B cell (primary cell): ENCODE data around the gene ZNF524. TPM values are rescaled to one million over a fixed set of nuclear protein-coding genes. Genes with fewer than 3 reads are reported as not detected.
A peak's percentile ranks its signal among the peaks of the same experiment; 100 is the strongest.

Experiments
- ATAC-seq: fragments of 200-7000 bp; cut with Tn5 transposase; one replicate; pipeline ENCODE4 v1.10.0; 2021; ENCODE audit warnings: low read depth, mild to moderate bottlenecking, moderate number of reproducible peaks, moderate library complexity
- CTCF ChIA-PET: fragments of 350-600 bp; sonication (Branson Sonifier 250); formaldehyde crosslinking; loops from one replicate; lab custom pipeline; 2021; ENCODE audit warnings: antibody characterized with exemption, inconsistent platforms; lab: Charles Lee
- POLR2A ChIA-PET: fragments of 350-600 bp; sonication (Branson Sonifier 250); formaldehyde crosslinking; loops from one replicate; lab custom pipeline; 2021; ENCODE audit warnings: antibody characterized with exemption; lab: Charles Lee
- DNase-seq: peaks from one replicate; pipeline ENCODE4 v3.0.0; 2013
- H2AFZ ChIP-seq: 2 replicates; pipeline ENCODE4 v1.6.1; 2012; ENCODE audit warnings: mild to moderate bottlenecking, low read depth, low read length; ENCODE audit not compliant: insufficient read depth, poor library complexity, severe bottlenecking
- H3K27ac ChIP-seq, 2 donors: 1 replicate in 1 of 2; 2 replicates in 1 of 2; pipeline ENCODE4 v1.5.1; 2012 to 2013; ENCODE audit warnings: low read length in 2 of 2, mild to moderate bottlenecking in 2 of 2, moderate library complexity in 1 of 2
- H3K27me3 ChIP-seq, 4 experiments: fragments of 200-600 bp in 1 of 4; sonication (generic) in 1 of 4; replicated peaks in 1 of 4; 1 replicate in 2 of 4; 2 replicates in 2 of 4; pipeline versions ENCODE4 v1.6.1 to v1.7.0; 2013 to 2016; ENCODE audit warnings: low read length in 3 of 4, mild to moderate bottlenecking in 2 of 4, mixed read lengths in 1 of 4, moderate library complexity in 1 of 4; ENCODE audit not compliant: insufficient read depth in 4 of 4, control insufficient read depth in 3 of 4; ENCODE audit errors: control extremely low read depth in 1 of 4
- H3K36me3 ChIP-seq, 2 experiments: replicated peaks in 1 of 2; 1 replicate in 1 of 2; 2 replicates in 1 of 2; pipeline versions ENCODE4 v1.6.1 to v1.7.1; 2013; ENCODE audit warnings: low read length in 1 of 2; ENCODE audit not compliant: insufficient read depth in 2 of 2, control insufficient read depth in 1 of 2; ENCODE audit errors: control extremely low read depth in 1 of 2, extremely low read depth in 1 of 2
- H3K4me1 ChIP-seq, 2 donors: fragments of 200-600 bp in 1 of 2; sonication (generic) in 1 of 2; 1 replicate in 1 of 2; 2 replicates in 1 of 2; pipeline versions ENCODE4 v1.5.1 to v1.6.1; 2013 to 2017; ENCODE audit warnings: low read length in 2 of 2; ENCODE audit not compliant: control insufficient read depth in 2 of 2, insufficient read depth in 2 of 2
- H3K4me2 ChIP-seq: replicated peaks from 2 replicates; pipeline ENCODE3; 2012; ENCODE audit warnings: mild to moderate bottlenecking, low read depth, low read length; ENCODE audit not compliant: poor library complexity, severe bottlenecking
- H3K4me3 ChIP-seq, 5 experiments: fragments of 200-600 bp in 1 of 5; sonication (generic) in 1 of 5; 1 replicate in 3 of 5; 2 replicates in 2 of 5; pipeline versions ENCODE4 v1.5.1 to v1.7.0; 2011 to 2016; ENCODE audit warnings: low read length in 4 of 5, mild to moderate bottlenecking in 4 of 5, low read depth in 2 of 5, control low read depth in 1 of 5, moderate library complexity in 1 of 5; ENCODE audit not compliant: insufficient read depth in 1 of 5; ENCODE audit errors: control extremely low read depth in 1 of 5, extremely low read depth in 1 of 5
- H3K79me2 ChIP-seq: fragments of 200-600 bp; sonication (generic); one replicate; pipeline ENCODE4 v1.6.0; 2016; ENCODE audit warnings: low read length; ENCODE audit not compliant: control insufficient read depth, insufficient read depth
- H3K9ac ChIP-seq: fragments of 200-600 bp; sonication (generic); 2 replicates; pipeline ENCODE4 v1.6.1; 2017; ENCODE audit warnings: mild to moderate bottlenecking, low read length, moderate library complexity
- H3K9me3 ChIP-seq, 3 donors: one replicate each; pipeline versions ENCODE4 v1.6.1 to v1.7.1; 2013; ENCODE audit warnings: low read length in 2 of 3; ENCODE audit not compliant: control insufficient read depth in 2 of 3, insufficient read depth in 1 of 3; ENCODE audit errors: control extremely low read depth in 1 of 3
- H4K20me1 ChIP-seq: 2 replicates; pipeline ENCODE4 v1.6.0; 2012; ENCODE audit warnings: mild to moderate bottlenecking, low read length; ENCODE audit not compliant: insufficient read depth, control insufficient read depth, poor library complexity, severe bottlenecking
- H3K27ac Mint-ChIP-seq: one replicate; pipeline ENCODE4 v1.8.0; 2021; ENCODE audit warnings: mixed read lengths
- H3K27me3 Mint-ChIP-seq: one replicate; pipeline ENCODE4 v1.8.0; 2021; ENCODE audit warnings: mixed read lengths
- H3K4me1 Mint-ChIP-seq: one replicate; pipeline ENCODE4 v1.8.0; 2021; ENCODE audit warnings: mixed read lengths
- H3K4me3 Mint-ChIP-seq: one replicate; pipeline ENCODE4 v1.8.0; 2021; ENCODE audit warnings: mixed read lengths
- H3K9me3 Mint-ChIP-seq: one replicate; pipeline ENCODE4 v1.8.0; 2022; ENCODE audit warnings: mixed read lengths; ENCODE audit not compliant: insufficient read depth
- EZH2 ChIP-seq: IDR thresholded peaks from 2 replicates; pipeline ENCODE4 v1.6.1; 2012; ENCODE audit warnings: borderline replicate concordance, low read depth, mild to moderate bottlenecking, moderate library complexity, low read length; ENCODE audit not compliant: insufficient read depth, poor library complexity, severe bottlenecking
- WGBS: methylation state at CpG from one replicate; pipeline ENCODE4 v1.1.5; 2013; ENCODE audit warnings: missing lambda C conversion rate; ENCODE audit not compliant: insufficient coverage; 5-methylcytosine and 5-hydroxymethylcytosine counted together
- intact Hi-C: fragments of 100-400 bp; cut with micrococcal nuclease; formaldehyde crosslinking; loops from one replicate; pipeline ENCODE4 v1.10.0; 2022
- polyA plus RNA-seq: library from polyadenylated mRNA; depleted of rRNA; stranded (reverse); fragments of >200 nt; gene quantifications from 2 replicates; pipeline ENCODE4 v1.2.3, GENCODE V29; 2012
- total RNA-seq, 2 donors: library from RNA; stranded (reverse); fragments of 120-200 nt in 1 of 2; gene quantifications; 1 replicate in 1 of 2; 2 replicates in 1 of 2; pipeline versions ENCODE4 v1.2.3 to v1.2.4, GENCODE V29; 2013 to 2022
- TF ChIP-seq, protein P1 (sequence below): fragments of 200-600 bp; IDR thresholded peaks from one replicate; pipeline ENCODE4 v1.8.0; 2022; ENCODE audit warnings: antibody characterized with exemption, mild to moderate bottlenecking

Gene ZNF524
- total and polyA plus RNA-seq, 2 donors (not counting 1 experiment from before 2014, with no cell fraction given) = 23.8 to 27.4 TPM

GRCh38 chr19:55632463-55632834, 32.4 kb downstream of the ZNF524 start:
- peak; percentile 94 for DNase-seq
- peak; percentile 53 for ATAC-seq
- intact Hi-C loops = loop anchor here (1.0 to 10.0 kb wide), 6 partner anchors 8 to 682 kb away; partner anchors contain the start of genes PPP1R12C, PPP6R1, ZNF784 and ZSCAN5A
- Histone ChIP-seq H3K79me2 (peaks cover 31% of the 10 kb centered on the region), H3K36me3 (peaks cover 0 to 2% of the 10 kb centered on the region in 2 experiments), H4K20me1 (no peaks in the 10 kb centered on the region), H3K4me1 (peaks cover 20 to 48% of the 10 kb centered on the region in 2 donors), H3K4me3 (no peak overlapping the region), H3K4me2 (peak overlapping the region; percentile 49), H3K27ac (peak overlapping the region in 1 of 2 donors; percentile 11), H3K9ac (no peak overlapping the region), H3K9me3 (no peaks in the 10 kb centered on the region), H2AFZ (peak overlapping the region; percentile 37), H3K27me3 (no peaks in the 10 kb centered on the region)
- peak overlapping the region; percentile 43 for H3K27ac Mint-ChIP-seq
- ChIA-PET CTCF (interaction anchor here (0.5 to 9.4 kb wide), 42 partner anchors 8 to 702 kb away, joined by 3 to 132 read pairs (median 7); partner anchors contain the start of genes CCDC106, FIZ1, RDH13 and TMEM238), POLR2A (interaction anchor here (0.6 to 6.2 kb wide), 12 partner anchors 8 to 156 kb away, joined by 3 to 55 read pairs (median 4); partner anchors contain the start of genes CCDC106, FIZ1, U2AF2 and ZNF524)
- H3K27me3 Mint-ChIP-seq = no peaks in the 10 kb centered on the region
- TF ChIP-seq, protein P1, sequence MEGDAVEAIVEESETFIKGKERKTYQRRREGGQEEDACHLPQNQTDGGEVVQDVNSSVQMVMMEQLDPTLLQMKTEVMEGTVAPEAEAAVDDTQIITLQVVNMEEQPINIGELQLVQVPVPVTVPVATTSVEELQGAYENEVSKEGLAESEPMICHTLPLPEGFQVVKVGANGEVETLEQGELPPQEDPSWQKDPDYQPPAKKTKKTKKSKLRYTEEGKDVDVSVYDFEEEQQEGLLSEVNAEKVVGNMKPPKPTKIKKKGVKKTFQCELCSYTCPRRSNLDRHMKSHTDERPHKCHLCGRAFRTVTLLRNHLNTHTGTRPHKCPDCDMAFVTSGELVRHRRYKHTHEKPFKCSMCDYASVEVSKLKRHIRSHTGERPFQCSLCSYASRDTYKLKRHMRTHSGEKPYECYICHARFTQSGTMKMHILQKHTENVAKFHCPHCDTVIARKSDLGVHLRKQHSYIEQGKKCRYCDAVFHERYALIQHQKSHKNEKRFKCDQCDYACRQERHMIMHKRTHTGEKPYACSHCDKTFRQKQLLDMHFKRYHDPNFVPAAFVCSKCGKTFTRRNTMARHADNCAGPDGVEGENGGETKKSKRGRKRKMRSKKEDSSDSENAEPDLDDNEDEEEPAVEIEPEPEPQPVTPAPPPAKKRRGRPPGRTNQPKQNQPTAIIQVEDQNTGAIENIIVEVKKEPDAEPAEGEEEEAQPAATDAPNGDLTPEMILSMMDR = peak; percentile 71
- no peak for TF ChIP-seq EZH2
- no peaks in the 10 kb centered on the region for H3K9me3 Mint-ChIP-seq
- H3K4me1 Mint-ChIP-seq = peaks cover 41% of the 10 kb centered on the region
- peak overlapping the region; percentile 64 for H3K4me3 Mint-ChIP-seq
- no CpG with 5 or more reads among the region's 3 CpGs for WGBS

DNA sequence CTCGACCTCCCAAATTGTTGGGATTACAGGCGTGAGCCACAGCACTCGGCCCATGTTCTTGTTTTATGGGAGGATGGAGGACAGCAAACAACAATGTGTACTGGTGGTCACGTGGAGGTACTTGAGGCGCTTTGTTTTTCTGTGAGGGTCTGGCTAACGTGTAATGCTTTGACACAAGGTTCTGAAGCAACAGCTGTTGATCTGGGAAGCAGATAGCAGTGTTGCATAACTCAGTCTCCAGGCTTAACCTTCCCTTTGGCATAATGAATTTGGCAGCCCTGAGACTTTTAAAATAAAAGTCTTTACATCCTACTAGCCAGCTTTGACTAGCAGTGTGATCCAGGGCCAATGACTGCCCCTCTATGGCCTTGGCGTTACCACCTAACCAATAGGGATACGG, 33.8 kb downstream of the ZNF524 start:
- CTCF ChIA-PET = interaction anchor here (1.0 to 9.4 kb wide), 20 partner anchors 9 to 700 kb away, joined by 3 to 132 read pairs (median 22); partner anchors contain the start of genes CCDC106, TMEM238, U2AF2 and ZNF581
- Histone ChIP-seq H2AFZ (no peak overlapping the region), H3K9ac (no peak overlapping the region), H3K4me2 (peak overlapping the region; percentile 94), H3K79me2 (peaks cover 35% of the 10 kb centered on the region), H4K20me1 (no peaks in the 10 kb centered on the region), H3K4me1 (peaks cover 20 to 55% of the 10 kb centered on the region in 2 donors), H3K27me3 (no peaks in the 10 kb centered on the region), H3K27ac (peak overlapping the region in 1 of 2 donors; percentile 98), H3K9me3 (peaks cover 0 to under 1% (median 0%) of the 10 kb centered on the region in 3 donors), H3K4me3 (peak overlapping the region in 1 of 5 experiments; percentile 100), H3K36me3 (peaks cover 0 to 2% of the 10 kb centered on the region in 2 experiments)
- Mint-ChIP-seq H3K9me3 (no peaks in the 10 kb centered on the region), H3K4me3 (no peak overlapping the region), H3K27me3 (no peaks in the 10 kb centered on the region), H3K4me1 (peaks cover 51% of the 10 kb centered on the region), H3K27ac (peak overlapping the region; percentile 32)
- ATAC-seq (no peak), DNase-seq (no peak)
- POLR2A ChIA-PET = interaction anchor here (1.3 to 6.2 kb wide), 5 partner anchors 9 to 295 kb away, joined by 4 to 55 read pairs (median 12); partner anchors contain the start of genes CCDC106, KMT5C, U2AF2 and ZNF784
- intact Hi-C loops = loop anchor here (5.0 to 10.0 kb wide), 4 partner anchors 132 to 681 kb away; partner anchors contain the start of genes PPP1R12C, PPP6R1 and ZSCAN5A
- 92% methylated on average over 8 of the region's 8 CpGs for WGBS
- TF ChIP-seq EZH2 = no peak
- TF ChIP-seq, protein P1 = no peak
